HG03571 (cell line): ENCODE results near the gene RYR3.

ENCODE experiments used
- ATAC-seq: cut with Tn5 transposase; IDR thresholded peaks from one replicate; pipeline ENCODE4 v1.9.1; 2021; ENCODE audit not compliant: unreplicated experiment

RYR3 gene

DNA sequence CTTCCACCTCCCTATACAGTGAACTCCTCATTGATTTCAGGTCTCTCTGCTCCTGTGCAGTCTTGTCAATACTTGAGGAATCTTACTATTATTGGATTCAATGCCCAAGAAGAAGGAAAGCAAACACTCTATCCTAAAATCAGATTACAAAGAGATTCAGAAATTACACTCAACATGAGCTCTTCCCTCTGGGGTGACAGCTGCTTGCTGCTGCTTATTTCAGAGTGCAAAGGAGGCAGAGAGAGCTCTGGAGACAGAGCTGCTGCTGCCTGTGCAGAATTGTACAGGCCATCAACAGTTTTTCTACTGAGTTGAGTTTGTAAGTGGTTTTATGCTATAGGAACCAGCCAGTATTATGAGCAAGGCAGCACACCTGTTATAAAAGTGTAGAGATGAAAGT is 7.1 kb downstream of the RYR3 start:
- no peak for ATAC-seq

- no peak for ATAC-seq
These were observed 9.2 kb downstream of the RYR3 start for GRCh38 chr15:33320017-33320416.

DNA sequence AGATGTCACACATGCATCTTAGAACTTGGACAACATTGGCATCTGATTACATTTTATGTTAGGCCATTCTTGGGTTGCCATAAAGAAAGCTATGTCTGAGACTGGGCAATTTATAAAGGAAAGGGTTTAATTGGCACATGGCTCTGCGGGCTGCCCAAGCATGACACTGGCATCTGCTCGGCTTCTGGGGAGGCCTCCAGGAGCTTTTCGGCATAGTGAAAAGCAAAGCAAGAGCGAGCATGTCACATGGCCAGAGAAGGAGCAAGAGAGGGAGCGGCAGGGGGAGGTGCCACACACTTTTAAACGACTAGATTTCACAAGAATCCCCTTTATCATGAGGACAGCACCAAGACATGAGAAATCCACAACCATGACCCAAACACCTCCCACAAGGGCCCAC is 11.3 kb downstream of the RYR3 start:
- ATAC-seq, result no peak

DNA sequence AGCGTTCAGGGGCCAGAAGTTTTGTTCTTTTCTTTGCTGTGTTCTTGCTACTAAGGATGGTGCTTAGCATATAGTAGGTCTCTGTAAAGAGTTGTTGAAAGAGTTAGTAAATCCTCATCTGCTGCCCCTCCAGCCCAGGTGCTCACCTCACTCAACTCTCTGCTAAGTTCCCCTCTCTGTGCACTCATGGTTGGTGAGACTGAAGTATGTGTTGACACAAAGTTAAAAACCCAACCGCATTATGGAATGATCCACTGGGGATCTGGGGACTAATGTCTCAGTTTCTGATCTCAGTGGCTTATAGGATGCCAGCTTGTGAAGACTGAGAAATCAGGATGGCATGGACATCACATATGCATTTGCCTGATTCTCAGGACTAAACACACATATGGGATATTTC is 13.8 kb downstream of the RYR3 start:
- ATAC-seq, result no peak

GRCh38 chr15:33326908-33327307 is 16.1 kb downstream of the RYR3 start:
- no peak for ATAC-seq

GRCh38 chr15:33328106-33328505 is 17.3 kb downstream of the RYR3 start:
- no peak for ATAC-seq

- ATAC-seq, result no peak
These were observed 18.7 kb downstream of the RYR3 start for GRCh38 chr15:33329457-33329856.

- ATAC-seq, result no peak
These were observed 20.2 kb downstream of the RYR3 start for GRCh38 chr15:33330931-33331330.

- no peak for ATAC-seq
These were observed 31.2 kb downstream of the RYR3 start for GRCh38 chr15:33341953-33342352.

GRCh38 chr15:33343275-33343674 is 32.5 kb downstream of the RYR3 start:
- ATAC-seq, result no peak

DNA sequence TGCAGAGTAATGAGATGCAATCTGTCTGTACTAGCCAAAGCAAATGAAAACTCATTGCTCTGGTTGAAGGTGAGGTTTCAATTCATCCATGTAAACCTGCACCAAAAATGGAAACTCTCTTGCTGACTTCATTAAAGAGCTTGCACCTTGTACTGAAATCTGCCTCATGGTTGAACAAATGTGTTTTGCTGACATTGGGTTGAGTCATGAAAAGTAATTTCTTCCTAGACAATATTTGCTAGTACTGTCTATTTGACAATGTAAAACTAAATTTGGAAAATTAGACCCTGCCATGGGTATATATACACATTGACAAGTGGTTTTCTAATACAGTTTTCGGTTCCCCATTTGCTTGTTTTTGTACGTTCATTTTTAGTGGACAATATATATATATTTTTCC is 33.3 kb downstream of the RYR3 start:
- ATAC-seq, result no peak

DNA sequence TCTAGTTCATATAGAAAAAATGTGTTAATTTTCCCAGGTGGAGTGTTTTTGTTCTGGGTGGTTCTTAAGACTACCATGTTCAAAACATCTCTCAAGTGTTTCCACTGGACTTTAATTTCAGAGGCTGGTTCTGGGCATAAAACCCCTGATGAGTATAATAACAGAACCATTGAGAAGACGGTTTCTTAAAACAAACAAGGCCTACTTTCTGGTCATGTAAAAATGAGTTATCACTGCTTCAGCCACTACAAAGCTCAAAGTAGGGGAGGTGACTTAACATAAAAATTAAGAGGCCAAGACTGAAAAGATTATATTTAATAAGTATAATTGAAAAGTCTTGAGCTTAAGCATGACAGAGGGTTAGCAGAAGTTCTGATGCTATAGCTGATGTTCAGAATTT is 33.8 kb downstream of the RYR3 start:
- no peak for ATAC-seq

DNA sequence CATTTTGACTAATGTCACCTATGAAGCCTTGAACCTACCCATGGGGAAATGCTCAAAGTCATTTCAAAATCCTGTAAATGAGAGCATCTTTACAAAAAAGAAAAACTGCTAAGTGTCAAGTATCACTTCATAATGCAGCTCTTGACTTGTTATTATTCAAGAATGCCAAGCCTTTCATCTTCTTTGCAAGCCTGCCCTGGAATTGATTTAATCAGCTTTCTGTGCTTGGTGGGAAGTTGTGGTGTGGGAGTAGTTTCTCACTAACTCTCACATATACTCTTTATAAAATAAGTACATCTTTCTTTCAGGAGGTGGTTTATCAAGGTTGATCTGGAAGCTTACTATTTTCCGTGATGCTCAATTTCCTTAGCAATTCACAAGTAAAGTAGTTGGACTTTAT is 43.6 kb downstream of the RYR3 start:
- no peak for ATAC-seq

- ATAC-seq, result no peak
These were observed 47.1 kb downstream of the RYR3 start for GRCh38 chr15:33357845-33358244.

DNA sequence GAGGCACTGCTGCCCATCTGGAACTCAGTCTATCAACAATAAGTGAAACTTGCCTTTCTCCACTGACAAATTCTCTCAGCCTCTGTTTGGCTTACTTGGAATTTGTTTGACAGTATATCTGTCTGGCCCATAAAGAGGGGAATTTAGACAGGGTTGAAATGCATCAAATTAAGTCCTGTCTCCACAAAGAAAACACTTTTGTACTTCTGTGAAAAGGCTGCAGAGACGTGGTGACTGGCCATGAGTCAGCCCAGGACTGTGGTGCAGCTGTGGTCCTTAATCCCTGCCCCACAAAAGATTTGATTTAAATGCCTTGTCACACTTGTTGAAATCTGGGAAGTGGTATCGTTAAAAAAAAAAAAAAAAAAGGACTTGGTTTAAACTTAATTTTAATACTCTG is 47.5 kb downstream of the RYR3 start:
- no peak for ATAC-seq

GRCh38 chr15:33360886-33361285 is 50.1 kb downstream of the RYR3 start:
- ATAC-seq, result no peak

DNA sequence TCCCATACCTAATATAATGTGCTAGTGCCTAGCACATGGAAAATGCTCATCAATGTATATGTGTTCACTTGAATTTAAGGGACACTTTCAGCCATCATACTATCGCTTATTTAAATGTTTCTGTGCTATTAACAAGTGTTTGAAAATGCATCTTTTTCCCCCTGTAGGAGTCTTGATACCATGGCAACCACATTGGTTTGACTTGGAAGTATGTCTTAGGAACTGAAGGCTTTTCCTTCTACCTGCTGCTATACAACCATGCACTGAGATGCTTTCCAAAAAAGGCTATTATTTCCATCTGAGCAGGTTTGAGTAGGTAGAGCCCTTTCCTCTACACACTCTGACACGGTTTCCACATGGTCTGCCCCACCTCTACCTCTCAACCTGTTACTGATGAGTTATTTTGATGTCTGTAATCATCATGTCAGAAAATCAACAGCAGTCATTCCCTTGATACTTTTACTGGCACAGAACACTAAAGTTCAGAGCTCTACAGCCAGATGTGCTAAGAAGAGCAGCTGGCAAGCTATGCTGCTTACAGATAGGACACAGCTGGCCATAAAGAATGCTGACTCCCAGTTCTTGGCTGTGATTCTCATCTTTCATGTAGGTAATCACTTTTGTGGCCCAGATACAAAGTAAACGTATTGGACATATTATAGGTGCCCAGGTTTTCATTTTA is 59.3 kb downstream of the RYR3 start:
- ATAC-seq, result no peak

DNA sequence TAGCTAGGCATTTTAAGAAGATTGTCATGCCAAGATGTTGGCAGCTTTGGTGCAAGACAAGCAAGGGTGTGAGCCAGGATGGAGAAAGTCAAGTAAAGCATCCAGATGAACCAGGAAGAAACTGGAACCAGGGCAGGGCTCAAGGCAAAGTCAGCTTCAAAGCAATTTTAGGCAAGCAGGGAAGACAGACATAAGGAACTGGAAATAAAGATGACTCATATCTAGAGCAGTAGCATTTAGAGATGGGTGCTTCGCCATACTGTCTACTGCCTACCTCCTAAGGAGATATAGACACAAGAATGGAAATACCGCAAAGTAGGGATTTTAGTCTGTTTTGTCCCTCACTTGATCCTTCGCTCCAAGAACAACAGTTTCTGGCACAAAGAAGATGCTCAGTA is 59.9 kb downstream of the RYR3 start:
- ATAC-seq, result no peak

DNA sequence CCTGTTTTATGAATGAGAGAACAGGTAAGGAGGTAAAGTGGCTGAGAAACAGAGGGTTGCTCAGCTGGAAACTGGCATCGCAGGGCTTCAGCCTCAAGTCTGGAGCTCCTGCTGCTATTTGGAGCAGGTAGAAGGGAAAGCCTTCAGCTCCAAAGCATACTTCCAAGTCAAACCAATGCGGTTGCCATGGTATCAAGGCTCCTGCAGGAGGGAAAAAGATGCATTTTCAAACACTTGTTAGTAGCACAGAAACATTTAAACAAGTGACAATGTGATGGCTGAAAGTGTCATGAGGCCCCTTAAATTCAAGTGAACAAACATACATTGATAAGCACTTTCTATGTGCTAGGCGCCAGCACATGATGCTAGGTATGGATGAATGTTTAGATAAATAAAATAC is 60.4 kb downstream of the RYR3 start:
- no peak for ATAC-seq

DNA sequence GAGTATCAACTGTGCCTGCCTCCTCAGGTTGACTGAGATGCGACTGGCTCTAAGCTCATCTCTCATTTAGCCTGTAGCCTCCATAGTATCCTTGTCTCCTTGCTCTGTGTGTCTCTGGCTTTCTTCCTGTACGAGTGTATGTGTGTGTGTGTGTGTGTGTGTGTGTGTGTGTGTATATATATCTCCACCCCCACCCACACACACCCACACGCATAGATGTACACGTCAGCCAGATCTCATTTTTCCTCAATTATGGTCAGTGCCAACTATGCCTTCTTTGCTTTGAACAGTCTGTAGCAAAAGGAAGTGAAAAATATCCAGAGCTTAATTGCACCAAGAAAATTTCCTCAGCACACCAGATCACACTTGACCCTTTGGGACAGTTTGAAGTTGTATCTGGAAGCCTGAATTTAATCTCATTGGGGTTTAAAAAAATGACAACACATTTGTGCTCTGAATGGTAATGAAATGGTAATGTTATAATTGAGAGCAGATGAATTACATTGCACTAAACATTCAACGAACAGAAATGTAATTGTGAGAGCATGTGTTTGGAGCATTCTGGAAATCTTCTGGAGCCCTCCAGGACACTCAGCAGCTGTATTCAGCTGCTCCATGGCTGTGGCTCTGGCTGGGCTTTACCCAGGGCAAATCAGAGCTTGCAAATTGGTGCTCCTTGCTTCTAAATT is 63.6 kb downstream of the RYR3 start:
- ATAC-seq, result no peak

DNA sequence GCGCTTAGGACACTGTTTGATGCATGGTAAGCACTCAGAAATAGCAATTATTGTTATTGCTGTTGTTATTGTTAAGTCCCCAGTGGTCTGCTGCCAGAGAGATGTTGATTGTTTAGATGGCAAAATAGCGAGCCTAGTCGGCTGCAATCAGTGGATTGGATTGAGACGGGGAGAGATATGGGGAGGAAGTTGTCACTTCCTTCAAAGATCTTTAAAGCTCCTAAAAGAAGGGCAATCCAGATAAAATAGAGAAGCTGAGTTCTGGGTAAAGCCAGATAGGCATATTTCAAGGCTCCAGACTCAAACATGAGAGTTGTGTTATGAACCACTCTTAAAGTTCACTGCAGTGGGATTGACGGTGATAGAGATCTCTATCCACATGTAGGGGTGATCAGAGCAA is 64.5 kb downstream of the RYR3 start:
- ATAC-seq, result no peak

- ATAC-seq, result no peak
These were observed 66.4 kb downstream of the RYR3 start for GRCh38 chr15:33377204-33377603.
